Keratinocyte (primary cell): ENCODE results near the gene ZNF451. TPM values are rescaled to one million over a fixed set of nuclear protein-coding genes. Genes with fewer than 3 reads are reported as not detected.

Experiments
- DNase-seq: peaks from one replicate; pipeline ENCODE4 v3.0.0-alpha.2; 2011; ENCODE audit warnings: low read depth, missing footprints, low spot score
- FAIRE-seq: peaks from 2 replicates; lab custom pipeline; 2011; peaks lifted over from hg19 to GRCh38; lab: Jason Lieb, UNC
- H2AFZ ChIP-seq: 2 replicates; pipeline ENCODE4 v1.6.0; 2012; ENCODE audit warnings: low read length, control low read depth, inconsistent platforms; ENCODE audit not compliant: control insufficient read depth
- H3K27ac ChIP-seq: 2 replicates; pipeline ENCODE4 v1.5.1; 2011; ENCODE audit warnings: low read length; ENCODE audit not compliant: control insufficient read depth, insufficient read depth
- H3K27me3 ChIP-seq: 3 replicates; pipeline ENCODE4 v1.6.0; 2011; ENCODE audit warnings: low read length; ENCODE audit not compliant: control insufficient read depth, insufficient read depth; ENCODE audit errors: extremely low read depth
- H3K36me3 ChIP-seq, 2 experiments: 2 replicates in 1 of 2; 3 replicates in 1 of 2; pipeline ENCODE4 v1.5.1; 2011; ENCODE audit warnings: low read length in 2 of 2, mild to moderate bottlenecking in 1 of 2; ENCODE audit not compliant: control insufficient read depth in 2 of 2, insufficient read depth in 2 of 2; ENCODE audit errors: extremely low read depth in 1 of 2
- H3K4me1 ChIP-seq: 3 replicates; pipeline ENCODE4 v1.5.1; 2011; ENCODE audit warnings: low read length; ENCODE audit not compliant: control insufficient read depth, insufficient read depth; ENCODE audit errors: extremely low read depth
- H3K4me2 ChIP-seq: 3 replicates; pipeline ENCODE4 v1.6.0; 2011; ENCODE audit warnings: low read depth, low read length; ENCODE audit not compliant: control insufficient read depth, insufficient read depth; ENCODE audit errors: extremely low read depth
- H3K4me3 ChIP-seq, 3 experiments: fragments of 200-600 bp in 1 of 3; sonication (generic) in 1 of 3; 2 replicates in 2 of 3; 3 replicates in 1 of 3; pipeline ENCODE4 v1.5.1; 2011 to 2016; ENCODE audit warnings: low read length in 3 of 3, mild to moderate bottlenecking in 3 of 3, control low read depth in 2 of 3, inconsistent platforms in 1 of 3, low read depth in 1 of 3, mixed read lengths in 1 of 3, mixed run types in 1 of 3, moderate library complexity in 1 of 3; ENCODE audit not compliant: control insufficient read depth in 2 of 3, insufficient read depth in 2 of 3; ENCODE audit errors: extremely low read depth in 1 of 3
- H3K79me2 ChIP-seq: 2 replicates; pipeline ENCODE4 v1.6.0; 2012; ENCODE audit warnings: low read length; ENCODE audit not compliant: control insufficient read depth, insufficient read depth
- H3K9ac ChIP-seq: 3 replicates; pipeline ENCODE4 v1.6.0; 2011; ENCODE audit warnings: low read length; ENCODE audit not compliant: control insufficient read depth, insufficient read depth; ENCODE audit errors: extremely low read depth
- H3K9me1 ChIP-seq: 3 replicates; pipeline ENCODE4 v1.6.0; 2011; ENCODE audit warnings: low read length; ENCODE audit not compliant: control insufficient read depth, insufficient read depth; ENCODE audit errors: extremely low read depth
- H3K9me3 ChIP-seq: 2 replicates; pipeline ENCODE4 v1.5.1; 2012; ENCODE audit warnings: low read depth, low read length; ENCODE audit not compliant: control insufficient read depth
- H4K20me1 ChIP-seq: 3 replicates; pipeline ENCODE4 v1.6.0; 2011; ENCODE audit warnings: low read length; ENCODE audit not compliant: control insufficient read depth, insufficient read depth; ENCODE audit errors: extremely low read depth
- CTCF ChIP-seq, 3 experiments: IDR thresholded peaks in 1 of 3; conservative IDR thresholded peaks in 1 of 3; optimal IDR thresholded peaks in 1 of 3; 2 replicates in 2 of 3; 3 replicates in 1 of 3; pipeline versions ENCODE3 to v1.5.1; 2011; ENCODE audit warnings: low read length in 3 of 3, mild to moderate bottlenecking in 3 of 3, moderate library complexity in 2 of 3, control low read depth in 1 of 3, inconsistent platforms in 1 of 3; ENCODE audit not compliant: insufficient read depth in 2 of 3; ENCODE audit errors: extremely low read depth in 1 of 3
- EZH2 ChIP-seq: IDR thresholded peaks from one replicate; pipeline ENCODE4 v1.6.1; 2012; ENCODE audit warnings: inconsistent platforms, mild to moderate bottlenecking, low read length, moderate library complexity
- dilution Hi-C: fragments of 300-500 bp; cut with MboI; formaldehyde crosslinking; loops from one replicate; pipeline ENCODE4 v1.7.0; 2020; ENCODE audit warnings: low sequenced_read_pairs; ENCODE audit not compliant: extremely low pct_ligation_motif_present
- polyA plus RNA-seq, 5 experiments: library from polyadenylated mRNA; depleted of rRNA in 3 of 5; stranded (reverse) in 3 of 5; stranded (forward) in 1 of 5; unstranded in 1 of 5; fragments of >200 nt; gene quantifications; 1 replicate in 1 of 5; 2 replicates in 3 of 5; 3 replicates in 1 of 5; pipeline versions ENCODE4 v1.2.1 to v1.2.3, GENCODE V29; 2011 to 2012; ENCODE audit warnings: missing spikeins in 2 of 5, low read depth in 1 of 5, low replicate concordance in 1 of 5

ZNF451 gene
- polyA plus RNA-seq, 1 donor (not counting 4 experiments of a cell fraction or from before 2014, with no cell fraction given) = 32.1 TPM

- H3K9me3 ChIP-seq = no peaks in the 10 kb centered on the region
- no peaks in the 10 kb centered on the region for H3K27me3 ChIP-seq
- H3K4me3 ChIP-seq = no peak overlapping the region
- FAIRE-seq = no peak
- peaks cover 2 to 10% of the 10 kb centered on the region in 2 experiments for H3K36me3 ChIP-seq
- TF ChIP-seq EZH2 = no peak
- no peak for TF ChIP-seq CTCF (optimal IDR thresholded peaks at IDR 0.05 in 1 of 3, IDR thresholded peaks at IDR 0.05 in 1 of 3, conservative IDR thresholded peaks at IDR 0.05 in 1 of 3; ENCODE audit: extremely low read depth in 1 of 3, insufficient read depth in 2 of 3, low read length in 3 of 3)
- no peak overlapping the region for H2AFZ ChIP-seq
- no peak overlapping the region for H3K4me2 ChIP-seq
- no peak overlapping the region for H3K27ac ChIP-seq
- H3K9me1 ChIP-seq = no peaks in the 10 kb centered on the region
- dilution Hi-C loops = no loop called here
- no peak for DNase-seq
- H3K4me1 ChIP-seq = no peaks in the 10 kb centered on the region
- no peaks in the 10 kb centered on the region for H4K20me1 ChIP-seq
- no peak overlapping the region for H3K9ac ChIP-seq
- no peaks in the 10 kb centered on the region for H3K79me2 ChIP-seq
These were observed 45.9 kb downstream of the ZNF451 start for GRCh38 chr6:57135885-57136284.

GRCh38 chr6:57137350-57137749 is 47.4 kb downstream of the ZNF451 start:
- Histone ChIP-seq H3K4me3 (no peak overlapping the region), H2AFZ (no peak overlapping the region), H3K9me3 (no peaks in the 10 kb centered on the region), H3K79me2 (no peaks in the 10 kb centered on the region), H3K4me1 (no peaks in the 10 kb centered on the region), H3K36me3 (peaks cover 8 to 11% of the 10 kb centered on the region in 2 experiments), H3K4me2 (no peak overlapping the region), H3K9me1 (no peaks in the 10 kb centered on the region), H3K27me3 (no peaks in the 10 kb centered on the region), H4K20me1 (no peaks in the 10 kb centered on the region), H3K27ac (no peak overlapping the region), H3K9ac (no peak overlapping the region)
- no peak for FAIRE-seq
- dilution Hi-C loops = no loop called here
- no peak for DNase-seq
- no peak for TF ChIP-seq EZH2
- no peak for TF ChIP-seq CTCF (optimal IDR thresholded peaks at IDR 0.05 in 1 of 3, IDR thresholded peaks at IDR 0.05 in 1 of 3, conservative IDR thresholded peaks at IDR 0.05 in 1 of 3; ENCODE audit: extremely low read depth in 1 of 3, insufficient read depth in 2 of 3, low read length in 3 of 3)
